GM19240 (cell line): Measurements from ENCODE around the gene HMX2.

Experiments used
- DNase-seq: peaks from one replicate; pipeline ENCODE4 v3.0.0; 2011; ENCODE audit warnings: low spot score; ENCODE audit not compliant: insufficient read length

HMX2 gene

DNA sequence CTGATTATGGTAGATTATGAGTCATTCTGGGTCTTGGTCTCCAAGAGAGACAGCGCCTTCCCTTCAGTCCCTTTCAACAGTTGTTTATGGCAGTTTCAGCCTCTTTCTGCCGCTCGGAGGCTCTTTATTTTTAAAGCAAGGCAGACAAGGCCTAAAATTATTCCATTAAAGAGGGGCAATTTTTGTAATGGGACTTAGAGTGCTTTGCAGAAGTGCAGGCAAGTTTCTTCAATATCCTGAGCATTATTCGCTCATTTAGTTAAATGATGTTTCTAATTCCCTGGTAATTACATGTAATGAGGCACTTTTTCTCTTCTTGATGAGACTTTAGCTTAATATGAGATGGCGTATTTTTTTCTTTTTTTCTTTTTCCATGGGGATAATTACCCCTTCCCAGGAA lies 39.8 kb downstream of the HMX2 start:
- DNase-seq: no peak

DNA sequence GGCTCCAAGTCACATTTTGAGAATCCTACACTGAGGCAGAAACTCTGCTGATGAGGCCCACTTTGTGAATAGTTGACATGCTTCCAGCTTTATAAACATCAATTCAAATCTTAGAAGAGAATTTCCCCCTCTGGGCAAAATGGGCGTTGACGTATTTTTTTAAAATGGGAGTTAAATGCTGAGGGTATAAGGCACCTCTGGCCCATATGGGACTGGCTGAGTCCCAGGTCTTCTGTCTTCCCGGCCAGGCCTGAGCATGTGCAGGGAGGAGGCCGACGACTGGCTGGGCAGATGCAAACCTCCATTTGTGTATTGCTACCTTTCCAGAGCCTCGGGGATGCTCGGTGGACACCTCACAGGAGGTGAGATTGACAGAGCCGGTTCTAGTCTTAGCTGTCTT lies 44.0 kb downstream of the HMX2 start:
- no peak for DNase-seq

DNA sequence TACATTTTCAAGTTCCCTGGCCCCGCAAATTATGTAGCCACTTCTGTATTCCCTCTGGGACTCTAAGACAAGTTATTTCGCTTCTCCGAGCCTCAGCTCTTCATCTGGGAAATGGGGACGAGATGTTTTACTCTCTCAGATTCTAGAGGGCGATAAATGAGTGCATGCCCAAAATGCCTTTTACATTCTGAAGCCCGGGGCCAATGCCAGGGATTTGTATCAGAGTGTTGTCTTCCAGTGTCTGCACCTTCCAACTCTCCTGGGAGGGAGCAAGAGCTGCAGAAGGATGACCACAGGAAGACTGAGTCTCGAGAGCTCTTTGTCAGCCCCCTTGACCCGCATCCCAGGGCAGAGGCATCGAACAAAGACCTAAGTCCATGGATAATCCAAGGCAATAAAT lies 46.1 kb downstream of the HMX2 start:
- no peak for DNase-seq
